ENCODE results near the gene CTR9. TPM values are rescaled to one million over a fixed set of nuclear protein-coding genes. Genes with fewer than 3 reads are reported as not detected.

CTR9 gene
- total and polyA plus RNA-seq, 2 of the 13 experiments (the other 11 are each of a cell fraction or from before 2014, with no cell fraction given), result 6.6 to 22.1 TPM

GRCh38 chr11:10807493-10808234 is 56.6 kb downstream of the CTR9 start (continued):
- TF ChIP-seq ZBTB37 (CRISPR knock-in tag; IDR thresholded peaks at IDR 0.05) (no peak), ETS1 (CRISPR knock-in tag; IDR thresholded peaks at IDR 0.05) (no peak), FLYWCH1 (CRISPR knock-in tag; IDR thresholded peaks at IDR 0.05) (no peak), IKZF5 (CRISPR knock-in tag; IDR thresholded peaks at IDR 0.05) (no peak), POLR2A (IDR thresholded peaks at IDR 0.05; ENCODE audit: insufficient read depth in 1 of 2, low read depth in 2 of 2, low read length in 2 of 2) (0 out of 4 replicates have a peak, but pooled peaks of 1 of the 2 experiments have one; percentile 26), ZSCAN29 (CRISPR knock-in tag; conservative IDR thresholded peaks at IDR 0.05) (no peak), CSRNP1 (CRISPR knock-in tag; IDR thresholded peaks at IDR 0.05) (no peak), ZBTB8A (CRISPR knock-in tag; IDR thresholded peaks at IDR 0.05; ENCODE audit: borderline replicate concordance, low read depth) (no peak), SMARCC2 (IDR thresholded peaks at IDR 0.05) (no peak), PREB (CRISPR knock-in tag; IDR thresholded peaks at IDR 0.05) (no peak), GZF1 (CRISPR knock-in tag; IDR thresholded peaks at IDR 0.05) (no peak), AGO1 (IDR thresholded peaks at IDR 0.05; ENCODE audit: low read depth, low read length, poor library complexity, severe bottlenecking) (no peak), PITX1 (CRISPR knock-in tag; IDR thresholded peaks at IDR 0.05) (no peak), AKAP8 (CRISPR knock-in tag; IDR thresholded peaks at IDR 0.05) (no peak), ZNF652 (CRISPR knock-in tag; IDR thresholded peaks at IDR 0.05; ENCODE audit: borderline replicate concordance, low read depth) (no peak), MXD1 (CRISPR knock-in tag; IDR thresholded peaks at IDR 0.05) (no peak), GPN1 (CRISPR knock-in tag; IDR thresholded peaks at IDR 0.05; ENCODE audit: borderline replicate concordance) (no peak)

Measured in HepG2 (cell line).